Measurements from ENCODE around the gene ELMOD3.
"Not testable (repeated sequence)": the region's sequence is repeated elsewhere in the genome, so short reads cannot be mapped to it uniquely, and the experiment has no call there.

DNA sequence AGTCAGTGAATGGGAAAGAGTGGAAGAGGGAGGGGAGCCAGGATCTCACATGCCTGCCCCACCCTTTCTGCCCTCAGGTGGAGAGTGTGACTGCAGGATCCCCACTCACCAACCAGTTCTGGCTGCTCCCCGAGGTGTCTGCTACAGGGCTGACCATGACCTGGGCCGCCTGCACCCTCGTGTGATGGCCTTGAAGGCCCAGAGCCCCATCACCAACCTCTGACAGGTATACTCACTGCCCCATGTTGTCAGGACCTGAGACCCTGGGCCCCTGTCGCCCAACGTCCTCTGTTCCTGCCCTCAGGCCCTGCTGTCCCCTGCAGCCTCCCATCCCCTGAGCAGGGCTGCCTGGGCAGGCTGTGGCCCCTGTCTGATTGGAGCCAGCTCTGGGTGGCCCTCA is 38.6 kb upstream of the ELMOD3 start:
- TF ChIP-seq, protein P1, sequence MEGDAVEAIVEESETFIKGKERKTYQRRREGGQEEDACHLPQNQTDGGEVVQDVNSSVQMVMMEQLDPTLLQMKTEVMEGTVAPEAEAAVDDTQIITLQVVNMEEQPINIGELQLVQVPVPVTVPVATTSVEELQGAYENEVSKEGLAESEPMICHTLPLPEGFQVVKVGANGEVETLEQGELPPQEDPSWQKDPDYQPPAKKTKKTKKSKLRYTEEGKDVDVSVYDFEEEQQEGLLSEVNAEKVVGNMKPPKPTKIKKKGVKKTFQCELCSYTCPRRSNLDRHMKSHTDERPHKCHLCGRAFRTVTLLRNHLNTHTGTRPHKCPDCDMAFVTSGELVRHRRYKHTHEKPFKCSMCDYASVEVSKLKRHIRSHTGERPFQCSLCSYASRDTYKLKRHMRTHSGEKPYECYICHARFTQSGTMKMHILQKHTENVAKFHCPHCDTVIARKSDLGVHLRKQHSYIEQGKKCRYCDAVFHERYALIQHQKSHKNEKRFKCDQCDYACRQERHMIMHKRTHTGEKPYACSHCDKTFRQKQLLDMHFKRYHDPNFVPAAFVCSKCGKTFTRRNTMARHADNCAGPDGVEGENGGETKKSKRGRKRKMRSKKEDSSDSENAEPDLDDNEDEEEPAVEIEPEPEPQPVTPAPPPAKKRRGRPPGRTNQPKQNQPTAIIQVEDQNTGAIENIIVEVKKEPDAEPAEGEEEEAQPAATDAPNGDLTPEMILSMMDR (IDR thresholded peaks at IDR 0.05): not testable (repeated sequence)
- not testable (repeated sequence) for TF ChIP-seq POLR2A (IDR thresholded peaks at IDR 0.05)
